Spinal cord (tissue), 10 donors: ENCODE results near the gene HMHB1. TPM values are rescaled to one million over a fixed set of nuclear protein-coding genes. Genes with fewer than 3 reads are reported as not detected.
A peak's percentile ranks its signal among the peaks of the same experiment; 100 is the strongest.
"Not testable (repeated sequence)": the region's sequence is repeated elsewhere in the genome, so short reads cannot be mapped to it uniquely, and the experiment has no call there.

Source experiments
- DNase-seq, 6 donors: peaks; one replicate each; pipeline versions ENCODE4 v3.0.0 to v3.0.0-alpha.2; 2013 to 2015; ENCODE audit warnings: low spot score in 6 of 6, low read depth in 4 of 6
- H3K27ac ChIP-seq: one replicate; pipeline ENCODE4 v1.5.1; 2013; ENCODE audit warnings: low read depth, low read length, control low read depth
- H3K27me3 ChIP-seq: one replicate; pipeline ENCODE4 v1.6.1; 2013; ENCODE audit warnings: low read length; ENCODE audit not compliant: control insufficient read depth, insufficient read depth
- H3K36me3 ChIP-seq: one replicate; pipeline ENCODE4 v1.6.1; 2013; ENCODE audit warnings: low read length; ENCODE audit not compliant: control insufficient read depth, insufficient read depth
- H3K4me1 ChIP-seq: one replicate; pipeline ENCODE4 v1.6.1; 2013; ENCODE audit warnings: low read length; ENCODE audit not compliant: control insufficient read depth, insufficient read depth
- H3K4me3 ChIP-seq: one replicate; pipeline ENCODE4 v1.5.1; 2013; ENCODE audit warnings: low read depth, low read length, control low read depth
- H3K9me3 ChIP-seq: one replicate; pipeline ENCODE4 v1.6.1; 2013; ENCODE audit warnings: low read length; ENCODE audit not compliant: control insufficient read depth, insufficient read depth
- WGBS: methylation state at CpG from one replicate; pipeline ENCODE4 v1.1.5; 2013; ENCODE audit warnings: missing lambda C conversion rate; ENCODE audit not compliant: insufficient coverage; 5-methylcytosine and 5-hydroxymethylcytosine counted together
- polyA plus RNA-seq, 2 donors: library from polyadenylated mRNA; unstranded; fragments of 120-200 nt; gene quantifications; one replicate each; pipeline ENCODE4 v1.2.1, GENCODE V29; 2013; ENCODE audit not compliant: insufficient read length in 2 of 2
- total RNA-seq, 2 donors: library from RNA; depleted of rRNA in 1 of 2; stranded (reverse); fragments of 120-200 nt in 1 of 2; fragments of >200 nt in 1 of 2; gene quantifications; one replicate each; pipeline versions ENCODE4 v1.2.3 to v1.2.4, GENCODE V29; 2013 to 2014
- donor health status: healthy.

Gene HMHB1
- total and polyA plus RNA-seq, 4 donors = not detected

DNA sequence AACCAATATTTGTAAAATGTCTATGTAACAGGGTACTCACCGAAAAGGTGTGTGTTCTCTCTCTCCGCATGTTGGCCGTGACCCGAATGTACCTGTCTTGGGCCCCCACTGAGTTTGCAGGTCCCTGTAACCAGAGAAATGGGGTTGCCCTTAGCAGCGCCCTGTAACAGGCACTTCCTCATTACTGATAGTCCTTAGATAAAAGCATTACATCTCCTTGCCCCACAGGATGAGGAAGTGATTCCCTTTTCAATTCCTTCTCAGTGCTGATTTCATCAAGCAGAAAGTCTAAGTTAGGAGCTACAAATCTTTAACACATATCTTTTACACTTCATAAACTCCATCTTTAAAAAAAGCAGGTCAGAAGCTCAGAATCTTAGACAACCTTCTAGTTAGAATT is 15.2 kb upstream of the HMHB1 start:
- H3K4me3 ChIP-seq = no peak overlapping the region
- H3K36me3 ChIP-seq = no peaks in the 10 kb centered on the region
- no peaks in the 10 kb centered on the region for H3K9me3 ChIP-seq
- H3K27ac ChIP-seq = no peak overlapping the region
- no peaks in the 10 kb centered on the region for H3K27me3 ChIP-seq
- WGBS = 100% methylated on average over 5 of the region's 5 CpGs
- H3K4me1 ChIP-seq = peaks cover 4% of the 10 kb centered on the region
- DNase-seq = no peak

- peak in 1 of 6 donors; percentile 15 for DNase-seq
These were observed 11.2 kb upstream of the HMHB1 start for GRCh38 chr5:143800715-143801114.

DNA sequence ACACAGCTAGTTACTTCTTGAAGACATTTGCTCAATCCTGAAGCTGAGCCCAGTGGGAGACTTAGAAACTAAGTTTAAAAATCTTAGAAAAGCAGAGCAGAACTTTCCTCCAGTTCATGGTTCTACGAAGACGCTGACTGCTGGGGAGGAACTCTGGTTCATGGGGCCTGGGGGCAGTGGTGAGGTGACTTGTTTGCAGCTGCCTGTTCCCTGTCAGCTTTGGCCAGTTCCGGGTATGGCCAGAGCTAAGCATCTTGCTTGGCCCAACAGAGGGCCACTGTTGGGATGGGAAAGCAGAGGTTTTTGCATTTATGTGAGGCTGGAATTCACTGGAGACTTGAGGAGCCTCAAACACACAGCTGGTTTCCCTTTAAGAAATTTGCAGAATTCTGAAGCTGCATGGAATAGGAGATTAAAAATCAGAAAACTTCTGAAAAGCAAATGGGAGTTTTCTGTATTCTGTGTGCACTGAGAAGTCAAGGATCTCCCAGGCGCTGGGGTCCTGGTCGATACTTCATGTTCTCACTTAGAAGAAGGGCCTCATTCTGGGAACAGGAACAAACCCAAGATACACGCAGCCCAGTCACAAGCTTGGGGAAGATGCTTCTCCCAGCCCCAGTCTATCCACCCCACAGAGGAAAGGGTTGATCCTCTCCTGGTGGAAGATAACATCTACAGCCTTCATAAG is 10.6 kb upstream of the HMHB1 start:
- Histone ChIP-seq H3K4me1 (no peaks in the 10 kb centered on the region), H3K27me3 (no peaks in the 10 kb centered on the region), H3K27ac (no peak overlapping the region), H3K9me3 (no peaks in the 10 kb centered on the region), H3K4me3 (no peak overlapping the region), H3K36me3 (no peaks in the 10 kb centered on the region)
- WGBS = 93% methylated on average over 2 of the region's 6 CpGs
- no peak for DNase-seq

More at GRCh38 chr5:143800715-143801114, 11.2 kb upstream of the HMHB1 start:
- H3K4me3 ChIP-seq = no peak overlapping the region
- H3K9me3 ChIP-seq = no peaks in the 10 kb centered on the region
- H3K36me3 ChIP-seq = no peaks in the 10 kb centered on the region
- H3K27me3 ChIP-seq = no peaks in the 10 kb centered on the region
- WGBS = 75% methylated on average over 1 of the region's 2 CpGs
- H3K4me1 ChIP-seq = no peaks in the 10 kb centered on the region
- no peak overlapping the region for H3K27ac ChIP-seq

DNA sequence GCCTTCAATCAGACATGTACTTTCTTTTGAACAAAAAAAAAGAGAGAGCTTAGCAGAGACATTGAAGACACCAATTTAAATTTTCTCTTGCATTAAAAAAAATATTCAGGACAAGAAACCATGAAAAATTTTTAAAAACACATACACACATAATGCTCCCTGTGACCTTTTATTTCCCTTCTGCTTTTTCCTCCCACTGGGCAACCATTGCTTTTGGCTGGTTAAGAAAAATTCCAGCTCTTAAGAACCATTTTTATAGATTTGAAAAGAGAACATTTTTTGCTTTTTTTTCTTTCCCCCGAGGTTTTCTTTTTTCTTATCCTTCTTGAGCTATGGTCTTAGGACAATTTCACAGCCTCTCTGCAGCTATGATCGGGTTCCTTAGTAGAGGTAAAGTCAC is 6.1 kb upstream of the HMHB1 start:
- no peaks in the 10 kb centered on the region for H3K27me3 ChIP-seq
- WGBS = no CpG with 5 or more reads among the region's 2 CpGs
- H3K27ac ChIP-seq = no peak overlapping the region
- H3K4me1 ChIP-seq = no peaks in the 10 kb centered on the region
- H3K36me3 ChIP-seq = no peaks in the 10 kb centered on the region
- DNase-seq = no peak
- no peaks in the 10 kb centered on the region for H3K9me3 ChIP-seq
- H3K4me3 ChIP-seq = no peak overlapping the region

- no peaks in the 10 kb centered on the region for H3K4me1 ChIP-seq
- H3K9me3 ChIP-seq = no peaks in the 10 kb centered on the region
- H3K36me3 ChIP-seq = no peaks in the 10 kb centered on the region
- H3K27me3 ChIP-seq = no peaks in the 10 kb centered on the region
- H3K4me3 ChIP-seq = no peak overlapping the region
- WGBS = 50% methylated on average over 2 of the region's 2 CpGs
- H3K27ac ChIP-seq = no peak overlapping the region
- DNase-seq = peak in 2 of 6 donors; percentile 42 to 54
These were observed 5.4 kb upstream of the HMHB1 start for GRCh38 chr5:143806579-143806978.

DNA sequence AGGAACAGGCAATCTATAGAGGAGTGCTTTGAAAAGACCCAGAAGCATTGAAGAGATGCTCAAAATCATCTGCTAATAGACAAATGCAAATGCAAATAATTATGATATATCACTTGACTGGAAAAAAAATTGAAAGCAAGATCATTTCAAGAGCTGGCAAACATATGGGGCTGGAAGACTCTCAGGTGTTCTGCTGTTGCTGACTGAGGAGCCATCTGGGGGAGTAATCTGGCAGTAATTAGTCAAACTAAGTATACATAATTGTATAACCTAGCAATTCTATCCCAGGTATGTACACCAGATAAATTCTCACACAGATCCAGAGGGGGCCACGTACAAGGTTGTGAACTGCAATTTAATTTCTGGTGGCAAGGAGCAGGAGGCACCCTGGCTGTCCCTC is 4.6 kb upstream of the HMHB1 start:
- 89% methylated on average over 1 of the region's 1 CpG for WGBS
- Histone ChIP-seq H3K4me1 (no peaks in the 10 kb centered on the region), H3K4me3 (no peak overlapping the region), H3K27me3 (no peaks in the 10 kb centered on the region), H3K36me3 (no peaks in the 10 kb centered on the region), H3K27ac (no peak overlapping the region), H3K9me3 (no peaks in the 10 kb centered on the region)
- DNase-seq = no peak

GRCh38 chr5:143816370-143816769 is 4.4 kb downstream of the HMHB1 start:
- H3K9me3 ChIP-seq, H3K27me3 ChIP-seq, H3K36me3 ChIP-seq, H3K4me1 ChIP-seq, DNase-seq, H3K4me3 ChIP-seq, H3K27ac ChIP-seq: not testable (repeated sequence)
- no CpG with 5 or more reads among the region's 4 CpGs for WGBS

DNA sequence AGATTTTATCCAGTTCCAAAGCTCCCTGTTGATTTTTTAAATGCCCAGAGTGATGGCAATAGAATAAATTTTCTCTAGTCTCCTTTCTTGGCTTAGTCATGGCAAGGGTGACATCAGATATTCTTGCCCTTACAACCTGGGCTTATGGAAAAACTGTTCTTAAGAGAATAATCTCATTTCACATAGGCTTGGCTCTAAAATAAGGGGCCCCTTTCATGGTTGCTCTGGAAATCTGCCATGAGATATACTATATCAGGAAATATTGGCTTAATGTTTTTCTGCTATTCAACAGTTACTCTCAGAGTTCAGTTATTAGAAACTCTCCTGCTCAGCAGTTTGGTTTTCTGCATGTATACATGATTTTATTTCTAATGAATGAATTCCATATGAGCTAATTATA is 7.8 kb downstream of the HMHB1 start:
- H3K4me1 ChIP-seq = no peaks in the 10 kb centered on the region
- no peaks in the 10 kb centered on the region for H3K27me3 ChIP-seq
- H3K27ac ChIP-seq = no peak overlapping the region
- peak in 1 of 6 donors; percentile 10 for DNase-seq
- no peaks in the 10 kb centered on the region for H3K36me3 ChIP-seq
- no peak overlapping the region for H3K4me3 ChIP-seq
- no peaks in the 10 kb centered on the region for H3K9me3 ChIP-seq

DNA sequence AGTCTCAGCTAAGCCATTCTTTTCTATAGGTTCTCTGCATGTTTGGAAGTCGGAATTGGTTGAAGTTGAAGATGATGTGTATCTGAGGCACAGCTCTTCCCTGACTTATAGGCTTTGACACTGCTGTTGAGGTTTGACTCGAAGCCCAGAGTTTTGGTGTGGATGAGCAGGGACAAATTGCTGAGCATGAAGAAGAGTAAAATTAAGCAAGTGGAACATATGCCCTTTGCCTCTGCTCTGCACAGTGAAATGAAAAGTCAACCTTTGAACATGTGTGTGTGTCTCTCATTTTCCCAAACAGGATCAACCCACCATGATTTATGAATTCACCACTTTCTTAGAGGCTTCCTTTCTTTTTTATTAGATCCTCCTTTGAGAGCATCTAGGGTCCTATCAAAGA is 8.5 kb downstream of the HMHB1 start:
- Histone ChIP-seq H3K36me3 (no peaks in the 10 kb centered on the region), H3K27me3 (no peaks in the 10 kb centered on the region), H3K4me3 (no peak overlapping the region), H3K27ac (no peak overlapping the region), H3K9me3 (no peaks in the 10 kb centered on the region), H3K4me1 (peaks cover 3% of the 10 kb centered on the region)
- 88% methylated on average over 2 of the region's 2 CpGs for WGBS
- peak in 1 of 6 donors; percentile 11 for DNase-seq

DNA sequence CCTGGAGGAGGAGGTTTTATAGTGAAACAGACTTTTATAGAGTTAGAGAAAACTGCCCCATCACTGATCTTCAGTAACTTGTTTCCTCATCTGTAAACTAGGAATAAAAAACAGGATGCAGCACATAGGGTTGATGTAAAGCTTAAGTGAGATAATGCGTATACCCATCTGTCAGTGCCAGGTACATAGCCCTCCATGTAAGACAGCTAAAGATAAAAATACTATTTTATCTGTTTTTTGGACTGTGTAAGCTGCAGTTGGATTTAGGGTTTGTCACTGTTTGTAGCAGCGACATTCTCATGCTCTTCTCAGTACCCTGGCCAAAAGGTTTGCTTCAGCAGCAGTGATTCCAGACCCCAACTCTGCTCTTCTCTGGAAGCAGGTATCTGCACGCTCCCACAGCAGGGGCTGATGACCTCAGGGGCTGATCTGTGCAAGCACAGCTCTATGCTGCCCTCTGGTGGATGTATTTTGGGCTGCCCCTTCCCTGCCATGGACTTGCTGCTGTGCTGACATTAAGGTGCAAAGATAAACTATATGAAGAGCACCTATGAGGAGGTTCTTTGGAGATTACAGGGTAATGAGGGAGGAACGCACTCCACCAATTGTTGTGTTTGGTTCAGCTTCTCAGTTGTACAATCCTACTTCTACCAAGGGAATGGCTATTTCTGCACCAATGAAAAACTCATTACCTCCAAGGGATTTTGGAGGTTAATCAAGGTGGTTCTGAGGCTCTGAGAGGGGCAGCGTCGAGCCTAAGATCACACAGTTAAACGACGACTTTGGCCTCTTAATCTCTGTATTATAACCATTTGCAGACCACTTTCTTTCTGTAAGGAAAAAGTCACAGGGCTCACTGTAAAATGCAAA is 13.1 kb downstream of the HMHB1 start:
- Histone ChIP-seq H3K27ac (no peak overlapping the region), H3K9me3 (no peaks in the 10 kb centered on the region), H3K36me3 (no peaks in the 10 kb centered on the region), H3K4me1 (peaks cover 3% of the 10 kb centered on the region), H3K27me3 (no peaks in the 10 kb centered on the region), H3K4me3 (no peak overlapping the region)
- WGBS = 0% methylated on average over 2 of the region's 8 CpGs
- peak in 3 of 6 donors; percentile 55 to 82 (median 78) for DNase-seq
